Tibial artery (tissue), 4 donors: Measurements from ENCODE around the gene CAB39.

Source experiments
- DNase-seq, 2 donors: peaks; one replicate each; pipeline ENCODE4 v3.0.0-alpha.2; 2019
- H3K27ac ChIP-seq, 2 donors: fragments of 200-600 bp; sonication (generic) in 1 of 2; 1 replicate in 1 of 2; 2 replicates in 1 of 2; pipeline ENCODE4 v1.5.1; 2018 to 2019; ENCODE audit warnings: mild to moderate bottlenecking in 1 of 2
- H3K27me3 ChIP-seq, 2 donors: fragments of 200-600 bp; sonication (generic) in 1 of 2; one replicate each; pipeline versions ENCODE4 v1.5.1 to v1.6.0; 2016 to 2019
- H3K36me3 ChIP-seq, 3 donors: fragments of 200-600 bp; sonication (generic) in 2 of 3; one replicate each; pipeline ENCODE4 v1.5.1; 2016 to 2019; ENCODE audit warnings: mild to moderate bottlenecking in 2 of 3
- H3K4me1 ChIP-seq, 4 donors: fragments of 200-600 bp; sonication (generic) in 2 of 4; 1 replicate in 3 of 4; 2 replicates in 1 of 4; pipeline ENCODE4 v1.5.1; 2016 to 2019
- H3K4me3 ChIP-seq, 2 donors: fragments of 200-600 bp; sonication (generic) in 1 of 2; 1 replicate in 1 of 2; 2 replicates in 1 of 2; pipeline ENCODE4 v1.5.1; 2018 to 2019; ENCODE audit warnings: mild to moderate bottlenecking in 2 of 2
- H3K9me3 ChIP-seq, 3 donors: fragments of 200-600 bp; sonication (generic) in 1 of 3; one replicate each; pipeline ENCODE4 v1.5.1; 2016 to 2019
- CTCF ChIP-seq, 2 experiments: fragments of 200-600 bp in 1 of 2; fragments of 450-650 bp in 1 of 2; IDR thresholded peaks; one replicate each; pipeline ENCODE4 v1.5.1; 2017 to 2019; ENCODE audit warnings: antibody characterized with exemption in 2 of 2, mild to moderate bottlenecking in 1 of 2, moderate library complexity in 1 of 2
- intact Hi-C: fragments of 100-400 bp; cut with DNase I; formaldehyde crosslinking; loops from one replicate; pipeline ENCODE4 v1.15.0; 2023; ENCODE audit warnings: low total_unique reads

CAB39 gene

GRCh38 chr2:230691005-230691647 is 21.5 kb upstream of the CAB39 start:
- intact Hi-C loops = no loop called here

GRCh38 chr2:230692760-230693159 is 19.9 kb upstream of the CAB39 start:
- Histone ChIP-seq H3K27me3 (no peaks in the 10 kb centered on the region), H3K36me3 (no peaks in the 10 kb centered on the region), H3K4me3 (no peak overlapping the region), H3K4me1 (peaks cover 0 to 7% (median 0%) of the 10 kb centered on the region in 4 donors), H3K27ac (no peak overlapping the region), H3K9me3 (no peaks in the 10 kb centered on the region)
- intact Hi-C loops = no loop called here
- DNase-seq = no peak
- no peak for TF ChIP-seq CTCF (IDR thresholded peaks at IDR 0.05)

More at GRCh38 chr2:230691005-230691647, 21.5 kb upstream of the CAB39 start:
- no peak for TF ChIP-seq CTCF (IDR thresholded peaks at IDR 0.05)
- Histone ChIP-seq H3K4me3 (no peak overlapping the region), H3K27me3 (peaks cover 0 to under 1% of the 10 kb centered on the region in 2 donors), H3K36me3 (no peaks in the 10 kb centered on the region), H3K27ac (no peak overlapping the region), H3K4me1 (peaks cover 0 to 7% (median 0%) of the 10 kb centered on the region in 4 donors), H3K9me3 (no peaks in the 10 kb centered on the region)
- DNase-seq = no peak

GRCh38 chr2:230693411-230693810 is 19.2 kb upstream of the CAB39 start:
- no peak overlapping the region for H3K4me3 ChIP-seq
- H3K9me3 ChIP-seq = no peaks in the 10 kb centered on the region
- H3K27ac ChIP-seq = no peak overlapping the region
- intact Hi-C loops = no loop called here
- peaks cover 0 to 7% (median 0%) of the 10 kb centered on the region in 4 donors for H3K4me1 ChIP-seq
- no peaks in the 10 kb centered on the region for H3K36me3 ChIP-seq
- H3K27me3 ChIP-seq = no peaks in the 10 kb centered on the region
- DNase-seq = no peak
- no peak for TF ChIP-seq CTCF (IDR thresholded peaks at IDR 0.05)

- Histone ChIP-seq H3K27me3 (no peaks in the 10 kb centered on the region), H3K9me3 (no peaks in the 10 kb centered on the region), H3K36me3 (no peaks in the 10 kb centered on the region), H3K4me3 (no peak overlapping the region), H3K27ac (no peak overlapping the region), H3K4me1 (peaks cover 0 to 7% (median 0%) of the 10 kb centered on the region in 4 donors)
- DNase-seq = no peak
- intact Hi-C loops = no loop called here
- TF ChIP-seq CTCF (IDR thresholded peaks at IDR 0.05) = no peak
Measured at GRCh38 chr2:230694241-230694640, 18.4 kb upstream of the CAB39 start.

GRCh38 chr2:230695551-230695950 is 17.1 kb upstream of the CAB39 start:
- no peak for DNase-seq
- intact Hi-C loops = no loop called here
- Histone ChIP-seq H3K4me1 (peaks cover 0 to 4% (median 0%) of the 10 kb centered on the region in 4 donors), H3K4me3 (no peak overlapping the region), H3K36me3 (no peaks in the 10 kb centered on the region), H3K9me3 (no peaks in the 10 kb centered on the region), H3K27ac (no peak overlapping the region), H3K27me3 (no peaks in the 10 kb centered on the region)
- TF ChIP-seq CTCF (IDR thresholded peaks at IDR 0.05) = no peak
